Esophagus muscularis mucosa (tissue), 4 donors: ENCODE measurements around the gene CEP76.

Experiments used
- CTCF ChIP-seq, 3 experiments: fragments of 200-600 bp in 2 of 3; fragments of 450-650 bp in 1 of 3; sonication (generic) in 2 of 3; IDR thresholded peaks; one replicate each; pipeline ENCODE4 v1.5.1; 2017 to 2019; ENCODE audit warnings: antibody characterized with exemption in 3 of 3, mild to moderate bottlenecking in 2 of 3, moderate library complexity in 1 of 3
- EP300 ChIP-seq: sonication (generic); formaldehyde crosslinking; IDR thresholded peaks from one replicate; pipeline ENCODE4 v1.6.1; 2017; ENCODE audit warnings: antibody characterized with exemption
- POLR2A ChIP-seq: fragments of 450-650 bp; IDR thresholded peaks from one replicate; pipeline ENCODE4 v1.6.1; 2017; ENCODE audit warnings: antibody characterized with exemption, moderate library complexity, mild to moderate bottlenecking, low read depth
- POLR2AphosphoS5 ChIP-seq, 2 donors: sonication (generic); formaldehyde crosslinking; IDR thresholded peaks; one replicate each; pipeline ENCODE4 v1.6.1; 2017; ENCODE audit warnings: antibody characterized with exemption in 2 of 2

GRCh38 chr18:12652861-12653401, 49.6 kb downstream of the CEP76 start:
- TF ChIP-seq POLR2A (no peak), CTCF (IDR thresholded peaks at IDR 0.05) (no peak), POLR2AphosphoS5 (IDR thresholded peaks at IDR 0.05) (no peak), EP300 (no peak)
